Uterus (tissue), 2 donors: ENCODE results near the gene TNFRSF4.

ENCODE experiments used
- CTCF ChIP-seq, 4 experiments: fragments of 200-600 bp in 2 of 4; fragments of 450-650 bp in 2 of 4; sonication (generic) in 2 of 4; IDR thresholded peaks; one replicate each; pipeline ENCODE4 v1.5.1; 2016 to 2019; ENCODE audit warnings: antibody characterized with exemption in 4 of 4, mild to moderate bottlenecking in 2 of 4, moderate library complexity in 1 of 4
- POLR2A ChIP-seq, 2 donors: fragments of 450-650 bp; IDR thresholded peaks; one replicate each; pipeline ENCODE4 v1.6.1; 2016; ENCODE audit warnings: antibody characterized with exemption in 2 of 2, mild to moderate bottlenecking in 1 of 2, moderate library complexity in 1 of 2

DNA sequence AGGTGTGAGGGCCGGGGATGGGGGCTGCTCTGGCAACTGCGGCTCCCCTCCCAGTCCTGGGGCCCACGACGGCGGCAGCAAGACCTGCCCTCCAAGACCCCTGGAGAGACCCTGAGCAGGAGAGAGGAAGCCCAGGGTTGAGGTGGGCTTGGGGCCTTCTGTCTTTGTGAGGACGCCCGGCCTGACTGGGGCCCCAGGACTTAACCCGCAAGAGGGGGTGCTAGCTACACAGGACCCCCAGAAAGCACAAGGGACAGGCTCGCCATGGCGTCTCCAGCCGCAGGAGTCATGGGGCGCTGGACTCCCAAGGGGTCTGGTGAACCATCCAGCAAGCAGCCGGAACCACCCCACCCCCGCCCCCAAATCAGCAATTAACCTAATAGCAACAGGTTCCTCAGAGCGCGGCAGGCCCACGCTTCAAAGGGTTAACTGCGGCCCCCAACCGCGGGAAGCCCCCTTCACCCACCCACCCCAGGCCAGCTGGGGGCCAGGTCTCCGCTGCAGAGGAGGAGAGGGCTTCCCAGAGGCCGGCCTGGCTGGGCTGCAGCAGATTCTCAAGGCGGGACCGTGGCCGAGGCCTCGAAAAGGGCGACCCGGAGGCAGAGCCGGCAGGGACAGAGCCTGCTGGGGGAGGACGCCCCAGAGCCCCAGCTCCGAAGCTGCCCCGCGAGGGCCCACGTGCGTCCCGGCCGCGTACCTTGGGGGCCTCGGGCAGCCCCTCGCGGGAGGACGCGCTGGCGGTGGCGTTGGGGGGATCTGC, 32.0 kb upstream of the TNFRSF4 start:
- TF ChIP-seq POLR2A (IDR thresholded peaks at IDR 0.05): no peak
- TF ChIP-seq CTCF (IDR thresholded peaks at IDR 0.05): no peak
